ENCODE data around the gene LMOD1.

LMOD1 gene

DNA sequence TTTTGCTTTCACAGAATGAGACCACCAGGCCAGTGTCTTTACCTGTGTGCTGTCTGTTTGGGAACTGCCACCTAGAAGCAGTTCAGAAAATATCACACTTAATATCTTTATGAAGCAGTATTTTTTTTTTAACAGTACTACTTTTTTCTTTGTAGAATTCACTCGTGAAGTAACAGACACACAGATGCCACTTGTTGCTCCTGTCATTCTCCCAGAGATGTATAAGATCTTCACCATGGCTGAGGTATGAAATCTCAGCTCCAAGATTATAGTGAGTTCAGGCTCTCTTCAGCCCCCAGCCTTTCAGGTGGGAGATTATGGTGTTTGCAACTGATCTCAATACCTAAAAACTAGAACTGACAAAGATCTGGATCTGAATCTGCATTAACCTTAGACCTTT, 94.4 kb downstream of the LMOD1 start:
- DNase-seq, result no peak

DNA sequence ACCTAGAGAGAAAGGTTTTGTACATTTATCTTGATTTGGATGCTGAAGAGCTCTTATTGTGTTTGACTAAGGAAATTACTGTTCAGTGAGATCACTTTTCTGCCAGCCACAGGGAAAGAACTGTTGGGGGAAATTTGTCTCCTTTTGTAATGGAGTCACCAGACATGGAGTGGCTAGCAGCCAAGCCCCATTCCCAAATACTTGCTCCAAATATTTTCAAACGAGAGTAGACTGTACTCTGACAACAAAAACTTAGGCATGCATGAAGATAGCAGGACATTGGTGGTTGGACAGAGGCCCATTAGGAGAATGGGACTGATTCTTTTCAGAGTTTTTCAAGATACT, 96.3 kb downstream of the LMOD1 start:
- no peak for DNase-seq

DNA sequence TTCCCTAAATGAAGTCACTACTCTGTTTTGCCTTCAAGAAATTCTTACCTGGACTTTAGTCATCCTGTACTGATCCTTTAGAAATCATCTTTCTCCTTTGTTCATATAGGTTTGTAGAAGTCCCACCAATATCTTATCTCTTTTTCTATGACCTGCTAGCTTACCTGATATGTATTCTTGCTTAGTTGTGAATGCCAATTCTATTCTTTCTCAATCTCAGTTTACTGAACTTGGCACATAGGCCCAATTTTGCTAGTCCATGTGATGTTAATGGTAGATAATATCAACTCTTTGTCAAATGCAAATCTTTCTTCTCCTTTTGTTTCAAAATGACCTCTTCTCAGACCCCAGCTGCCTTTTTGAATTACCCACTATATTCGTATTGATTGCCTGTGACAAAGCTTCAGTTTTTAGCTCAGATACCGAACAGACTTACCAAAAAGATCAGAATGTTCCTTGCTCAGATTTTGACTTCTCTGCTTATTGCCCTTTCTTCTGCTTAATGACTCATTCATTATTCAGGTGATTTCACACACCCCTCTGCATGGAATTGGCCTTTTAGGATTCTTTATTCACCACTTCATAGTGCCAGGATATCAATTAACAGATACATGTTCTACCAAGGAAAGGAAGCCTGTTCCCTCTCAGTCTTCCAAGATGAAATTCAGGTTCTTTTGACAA, 96.8 kb downstream of the LMOD1 start:
- no peak for DNase-seq

DNA sequence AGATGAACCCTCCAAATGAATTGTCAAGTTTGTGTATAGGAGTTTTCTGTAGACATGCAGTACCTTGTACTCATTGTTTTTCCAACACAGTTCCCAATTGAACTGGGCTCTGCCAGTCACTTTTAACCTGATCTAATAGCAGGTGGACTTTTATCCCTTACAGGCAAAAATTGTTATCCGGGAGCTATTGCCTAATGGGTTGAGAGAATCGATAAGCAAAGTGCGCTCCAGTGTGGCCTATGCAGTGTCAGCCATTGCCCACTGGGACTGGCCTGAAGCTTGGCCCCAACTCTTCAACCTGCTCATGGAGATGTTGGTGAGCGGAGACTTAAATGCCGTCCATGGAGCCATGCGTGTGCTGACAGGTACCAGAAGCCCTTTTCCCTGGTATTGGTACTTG, 98.1 kb downstream of the LMOD1 start:
- DNase-seq, result no peak

DNA sequence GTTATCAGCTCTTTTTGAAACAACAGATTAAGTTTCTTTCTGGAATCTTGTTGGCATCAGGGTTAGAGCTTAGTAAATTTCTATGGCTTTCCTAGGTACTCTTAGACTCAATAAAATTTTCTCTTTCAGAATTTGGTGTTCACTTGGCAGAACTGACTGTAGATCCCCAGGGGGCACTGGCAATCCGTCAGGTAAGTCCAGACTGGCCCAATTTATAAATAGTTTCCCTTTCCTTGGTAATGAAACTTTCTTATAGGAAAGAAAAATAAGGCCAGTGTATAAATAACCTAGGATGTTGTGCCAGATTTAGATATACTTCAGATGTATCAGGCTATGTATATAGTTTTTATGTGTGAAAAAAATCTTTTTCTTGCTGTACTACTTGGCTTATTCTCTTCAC, 99.2 kb downstream of the LMOD1 start:
- DNase-seq, result no peak
